CD14-positive monocyte (primary cell): ENCODE data around the gene ELF4. TPM values are rescaled to one million over a fixed set of nuclear protein-coding genes. Genes with fewer than 3 reads are reported as not detected.

ENCODE experiments used
- DNase-seq, 3 donors: peaks; one replicate each; pipeline ENCODE4 v3.0.0-alpha.2; 2011 to 2022
- H2AFZ ChIP-seq: 2 replicates; pipeline ENCODE4 v1.6.0; 2012; ENCODE audit warnings: mild to moderate bottlenecking, low read depth, low read length, inconsistent platforms; ENCODE audit not compliant: insufficient read depth, poor library complexity, severe bottlenecking
- H3K27ac ChIP-seq, 2 donors: 1 replicate in 1 of 2; 2 replicates in 1 of 2; pipeline ENCODE4 v1.5.1; 2012 to 2013; ENCODE audit warnings: low read length in 2 of 2, control low read depth in 1 of 2, inconsistent platforms in 1 of 2, low read depth in 1 of 2, mild to moderate bottlenecking in 1 of 2
- H3K27me3 ChIP-seq, 2 donors: one replicate each; pipeline versions ENCODE4 v1.6.0 to v1.6.1; 2011 to 2013; ENCODE audit warnings: low read length in 2 of 2; ENCODE audit not compliant: control insufficient read depth in 2 of 2, insufficient read depth in 2 of 2
- H3K36me3 ChIP-seq, 2 donors: replicated peaks in 1 of 2; 1 replicate in 1 of 2; 2 replicates in 1 of 2; pipeline versions ENCODE4 v1.5.1 to v1.6.1; 2012 to 2013; ENCODE audit warnings: low read length in 2 of 2, control low read depth in 1 of 2, inconsistent platforms in 1 of 2, mild to moderate bottlenecking in 1 of 2; ENCODE audit not compliant: insufficient read depth in 2 of 2, control insufficient read depth in 1 of 2
- H3K4me1 ChIP-seq, 2 donors: 1 replicate in 1 of 2; 2 replicates in 1 of 2; pipeline versions ENCODE4 v1.5.1 to v1.6.1; 2012 to 2013; ENCODE audit warnings: low read length in 2 of 2, control low read depth in 1 of 2, inconsistent platforms in 1 of 2, mild to moderate bottlenecking in 1 of 2, moderate library complexity in 1 of 2; ENCODE audit not compliant: insufficient read depth in 2 of 2, control insufficient read depth in 1 of 2
- H3K4me2 ChIP-seq: replicated peaks from 2 replicates; pipeline ENCODE3; 2012; ENCODE audit warnings: low read length, moderate library complexity, mild to moderate bottlenecking; ENCODE audit not compliant: poor library complexity, severe bottlenecking; ENCODE audit errors: extremely low read depth
- H3K4me3 ChIP-seq, 3 experiments: fragments of 200-600 bp in 1 of 3; sonication (generic) in 1 of 3; replicated peaks in 1 of 3; 1 replicate in 2 of 3; 2 replicates in 1 of 3; pipeline ENCODE4 v1.5.1; 2011 to 2013; ENCODE audit warnings: low read length in 3 of 3, mild to moderate bottlenecking in 3 of 3, control low read depth in 2 of 3, low read depth in 2 of 3, inconsistent platforms in 1 of 3, moderate library complexity in 1 of 3
- H3K79me2 ChIP-seq: 2 replicates; pipeline ENCODE4 v1.6.0; 2012; ENCODE audit warnings: mild to moderate bottlenecking, control low read depth, inconsistent platforms, low read length, moderate library complexity; ENCODE audit not compliant: insufficient read depth
- H3K9ac ChIP-seq: 2 replicates; pipeline ENCODE4 v1.6.0; 2017; ENCODE audit warnings: low read length, mild to moderate bottlenecking; ENCODE audit not compliant: insufficient read depth, poor library complexity, severe bottlenecking
- H3K9me3 ChIP-seq, 2 donors: replicated peaks in 1 of 2; 1 replicate in 1 of 2; 2 replicates in 1 of 2; pipeline versions ENCODE4 v1.5.1 to v1.6.1; 2012 to 2013; ENCODE audit warnings: low read length in 2 of 2, control low read depth in 1 of 2; ENCODE audit not compliant: control insufficient read depth in 1 of 2, insufficient read depth in 1 of 2
- H4K20me1 ChIP-seq: 2 replicates; pipeline ENCODE4 v1.6.0; 2012; ENCODE audit warnings: mild to moderate bottlenecking, low read length, control low read depth, moderate library complexity; ENCODE audit not compliant: insufficient read depth
- H3K27ac Mint-ChIP-seq, 7 donors: one replicate each; pipeline ENCODE4 v1.8.0; 2020; ENCODE audit warnings: mild to moderate bottlenecking in 7 of 7, mixed read lengths in 7 of 7, moderate library complexity in 6 of 7, inconsistent platforms in 2 of 7
- H3K27me3 Mint-ChIP-seq, 3 donors: one replicate each; pipeline ENCODE4 v1.8.0; 2021 to 2022; ENCODE audit warnings: low read depth in 3 of 3, mild to moderate bottlenecking in 3 of 3, mixed read lengths in 3 of 3, moderate library complexity in 3 of 3, inconsistent platforms in 1 of 3
- H3K36me3 Mint-ChIP-seq, 2 donors: one replicate each; pipeline ENCODE4 v1.8.0; 2020; ENCODE audit warnings: mixed read lengths in 2 of 2, inconsistent platforms in 1 of 2, mild to moderate bottlenecking in 1 of 2
- H3K4me1 Mint-ChIP-seq: one replicate; pipeline ENCODE4 v1.8.0; 2020; ENCODE audit warnings: mild to moderate bottlenecking, mixed read lengths
- H3K4me3 Mint-ChIP-seq, 2 donors: one replicate each; pipeline ENCODE4 v1.8.0; 2020; ENCODE audit warnings: mild to moderate bottlenecking in 2 of 2, mixed read lengths in 2 of 2, moderate library complexity in 1 of 2
- H3K9me3 Mint-ChIP-seq, 7 donors: one replicate each; pipeline ENCODE4 v1.8.0; 2020 to 2022; ENCODE audit warnings: mixed read lengths in 7 of 7, mild to moderate bottlenecking in 6 of 7, moderate library complexity in 6 of 7, inconsistent platforms in 2 of 7
- CTCF ChIP-seq: fragments of 200-600 bp; IDR thresholded peaks from one replicate; pipeline ENCODE4 v1.8.0; 2022; ENCODE audit warnings: antibody characterized with exemption, mild to moderate bottlenecking
- WGBS: methylation state at CpG from one replicate; pipeline ENCODE4 v1.1.5; 2013; ENCODE audit warnings: missing lambda C conversion rate; ENCODE audit not compliant: insufficient coverage; 5-methylcytosine and 5-hydroxymethylcytosine counted together
- intact Hi-C, 2 donors: fragments of 100-400 bp; cut with micrococcal nuclease; formaldehyde crosslinking; loops; one replicate each; pipeline versions ENCODE4 v1.15.0 to v1.15.1; 2023
- polyA plus RNA-seq, 3 donors: library from polyadenylated mRNA; depleted of rRNA in 1 of 3; unstranded in 2 of 3; stranded (reverse) in 1 of 3; fragments of 300-500 nt in 2 of 3; fragments of >200 nt in 1 of 3; fragmentation: Illumina TruSeq in 2 of 3; gene quantifications; 1 replicate in 2 of 3; 2 replicates in 1 of 3; pipeline ENCODE4 v1.2.3, GENCODE V29; 2012 to 2021

Gene ELF4
- polyA plus RNA-seq, 3 donors, result 10.4 to 68.6 (median 20.5) TPM

- no peak overlapping the region for H2AFZ ChIP-seq
- no peaks in the 10 kb centered on the region for H3K4me1 ChIP-seq
- DNase-seq, result no peak
- Mint-ChIP-seq H3K27me3 (peaks cover 0 to 4% (median 0%) of the 10 kb centered on the region in 3 donors), H3K4me3 (no peak overlapping the region), H3K9me3 (no peaks in the 10 kb centered on the region), H3K4me1 (peaks cover under 1% of the 10 kb centered on the region), H3K27ac (no peak overlapping the region), H3K36me3 (peaks cover 10 to 19% of the 10 kb centered on the region in 2 donors)
- intact Hi-C loops, result no loop called here
- H3K79me2 ChIP-seq, result peaks cover 27% of the 10 kb centered on the region
- no peak for TF ChIP-seq CTCF
- no peaks in the 10 kb centered on the region for H3K9me3 ChIP-seq
- WGBS, result 100% methylated on average over 1 of the region's 2 CpGs
- H4K20me1 ChIP-seq, result no peaks in the 10 kb centered on the region
- H3K4me3 ChIP-seq, result no peak overlapping the region
- no peaks in the 10 kb centered on the region for H3K27me3 ChIP-seq
- H3K36me3 ChIP-seq, result peaks cover 8 to 19% of the 10 kb centered on the region in 2 donors
- no peak overlapping the region for H3K9ac ChIP-seq
- H3K4me2 ChIP-seq, result no peak overlapping the region
- no peak overlapping the region for H3K27ac ChIP-seq
Measured at GRCh38 chrX:130158311-130158710, 48.0 kb upstream of the ELF4 start.

- Histone ChIP-seq H3K4me3 (no peak overlapping the region), H4K20me1 (no peaks in the 10 kb centered on the region), H3K79me2 (peaks cover 8% of the 10 kb centered on the region), H2AFZ (no peak overlapping the region), H3K9ac (no peak overlapping the region), H3K27me3 (no peaks in the 10 kb centered on the region), H3K27ac (no peak overlapping the region), H3K36me3 (peaks cover 8 to 19% of the 10 kb centered on the region in 2 donors), H3K9me3 (no peaks in the 10 kb centered on the region), H3K4me1 (no peaks in the 10 kb centered on the region), H3K4me2 (no peak overlapping the region)
- no peak for DNase-seq
- WGBS, result no CpG with 5 or more reads among the region's 2 CpGs
- intact Hi-C loops, result no loop called here
- no peak for TF ChIP-seq CTCF
- Mint-ChIP-seq H3K27me3 (no peaks in the 10 kb centered on the region), H3K36me3 (peaks cover 10 to 15% of the 10 kb centered on the region in 2 donors), H3K4me1 (no peaks in the 10 kb centered on the region), H3K4me3 (no peak overlapping the region), H3K9me3 (peaks cover 0 to 1% (median 0%) of the 10 kb centered on the region in 7 donors), H3K27ac (no peak overlapping the region)
Measured at GRCh38 chrX:130155564-130155963, 45.3 kb upstream of the ELF4 start.
